Kidney (tissue), 14 donors: ENCODE measurements around the gene CNTN1. TPM values are rescaled to one million over a fixed set of nuclear protein-coding genes. Genes with fewer than 3 reads are reported as not detected.

ENCODE experiments used
- DNase-seq, 5 donors: peaks; one replicate each; pipeline ENCODE4 v3.0.0-alpha.2; 2013 to 2020
- FAIRE-seq: peaks from 2 replicates; lab custom pipeline; 2012; peaks lifted over from hg19 to GRCh38; lab: Jason Lieb, UNC
- H3K27ac ChIP-seq, 2 donors: one replicate each; pipeline ENCODE4 v1.7.0; 2013; ENCODE audit warnings: low read depth in 2 of 2, low read length in 2 of 2, inconsistent platforms in 1 of 2
- H3K27me3 ChIP-seq: one replicate; pipeline ENCODE4 v1.7.1; 2013; ENCODE audit warnings: low read length, inconsistent platforms; ENCODE audit not compliant: control insufficient read depth, insufficient read depth
- H3K36me3 ChIP-seq, 3 donors: one replicate each; pipeline versions ENCODE4 v1.7.0 to v1.7.1; 2013; ENCODE audit warnings: low read length in 3 of 3, control low read depth in 1 of 3, inconsistent platforms in 1 of 3; ENCODE audit not compliant: insufficient read depth in 3 of 3, control insufficient read depth in 2 of 3
- H3K4me1 ChIP-seq, 3 donors: one replicate each; pipeline versions ENCODE4 v1.7.0 to v1.7.1; 2013; ENCODE audit warnings: low read length in 3 of 3, inconsistent platforms in 1 of 3, low read depth in 1 of 3; ENCODE audit not compliant: control insufficient read depth in 2 of 3, insufficient read depth in 2 of 3
- H3K4me3 ChIP-seq, 3 donors: one replicate each; pipeline versions ENCODE4 v1.7.0 to v1.8.1; 2013; ENCODE audit warnings: low read length in 3 of 3, control low read depth in 1 of 3, inconsistent platforms in 1 of 3
- H3K9ac ChIP-seq, 3 donors: one replicate each; pipeline versions ENCODE4 v1.7.0 to v1.7.1; 2013; ENCODE audit warnings: low read length in 3 of 3, control low read depth in 1 of 3, inconsistent platforms in 1 of 3
- H3K9me3 ChIP-seq, 3 donors: one replicate each; pipeline versions ENCODE4 v1.7.0 to v1.7.1; 2013; ENCODE audit warnings: low read length in 3 of 3, control low read depth in 1 of 3, inconsistent platforms in 1 of 3; ENCODE audit not compliant: control insufficient read depth in 2 of 3, insufficient read depth in 1 of 3
- CTCF ChIP-seq: IDR thresholded peaks from 3 replicates; pipeline ENCODE4 v1.5.1; 2012; ENCODE audit warnings: mild to moderate bottlenecking, moderate library complexity, borderline replicate concordance; ENCODE audit not compliant: insufficient read depth; ENCODE audit errors: extremely low read depth
- intact Hi-C: fragments of 100-400 bp; cut with DNase I; formaldehyde crosslinking; loops from one replicate; pipeline ENCODE4 v1.11.1; 2022
- polyA plus RNA-seq: library from polyadenylated mRNA; stranded (reverse); fragments of 350-450 nt; fragmentation: Illumina TruSeq; extraction: RNeasy Lipid Tissue Mini Kit (QIAGEN cat#74804); gene quantifications from one replicate; pipeline ENCODE4 v1.2.3, GENCODE V29; 2014; ENCODE audit warnings: low read depth, low replicate concordance; ENCODE audit not compliant: insufficient read depth
- total RNA-seq: library from RNA; stranded (reverse); fragmentation: NEBNext Ultra II Directional; extraction: Animal tissue kit (Norgen Biotek cat#: 25700); gene quantifications from one replicate; pipeline ENCODE4 v1.2.1, GENCODE V29; 2021
- donor health status: control.
- donor health status: control.
- donor health status: control.
- donor health status: control.
- donor health status: control.
- donor health status: DM: yes; HTN: yes; CAD: no.
- donor health status: Normal renal cell carcinoma (clear cell type).

The CNTN1 gene
- total and polyA plus RNA-seq, 2 donors from 2014 or later: 6.3 to 9.9 TPM

GRCh38 chr12:40907115-40907527 is 214.9 kb downstream of the CNTN1 start:
- H3K27ac ChIP-seq: no peak overlapping the region
- H3K36me3 ChIP-seq: no peaks in the 10 kb centered on the region
- intact Hi-C loops: no loop called here
- DNase-seq (no peak), FAIRE-seq (no peak)
- no peak for TF ChIP-seq CTCF
- no peaks in the 10 kb centered on the region for H3K27me3 ChIP-seq
- H3K9me3 ChIP-seq: no peaks in the 10 kb centered on the region
- peaks cover 0 to 2% (median 0%) of the 10 kb centered on the region in 3 donors for H3K4me1 ChIP-seq
- no peak overlapping the region for H3K9ac ChIP-seq
- H3K4me3 ChIP-seq: no peak overlapping the region

DNA sequence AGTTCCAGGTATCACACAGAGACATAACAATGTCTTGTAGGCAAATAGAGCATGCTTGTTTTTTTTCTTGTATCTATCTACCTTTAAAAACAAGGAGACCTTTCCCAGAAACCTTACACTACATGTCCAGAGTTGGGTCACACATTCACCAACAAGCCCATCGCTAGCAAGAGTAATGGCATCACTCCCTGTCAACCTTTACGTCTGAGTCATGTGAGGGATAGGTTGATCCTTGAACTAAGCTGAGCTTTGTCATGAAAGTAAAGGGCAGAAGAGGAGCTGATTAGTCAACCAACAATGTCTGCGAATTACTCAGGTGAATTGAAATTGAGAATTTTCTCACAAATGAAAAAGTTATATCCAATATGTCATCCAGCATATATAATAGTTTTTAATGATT is 219.4 kb downstream of the CNTN1 start:
- Histone ChIP-seq H3K9me3 (no peaks in the 10 kb centered on the region), H3K4me3 (no peak overlapping the region), H3K27ac (no peak overlapping the region), H3K36me3 (no peaks in the 10 kb centered on the region), H3K4me1 (no peaks in the 10 kb centered on the region), H3K9ac (no peak overlapping the region), H3K27me3 (no peaks in the 10 kb centered on the region)
- TF ChIP-seq CTCF: no peak
- no peak for DNase-seq
- intact Hi-C loops: no loop called here
- FAIRE-seq: no peak

DNA sequence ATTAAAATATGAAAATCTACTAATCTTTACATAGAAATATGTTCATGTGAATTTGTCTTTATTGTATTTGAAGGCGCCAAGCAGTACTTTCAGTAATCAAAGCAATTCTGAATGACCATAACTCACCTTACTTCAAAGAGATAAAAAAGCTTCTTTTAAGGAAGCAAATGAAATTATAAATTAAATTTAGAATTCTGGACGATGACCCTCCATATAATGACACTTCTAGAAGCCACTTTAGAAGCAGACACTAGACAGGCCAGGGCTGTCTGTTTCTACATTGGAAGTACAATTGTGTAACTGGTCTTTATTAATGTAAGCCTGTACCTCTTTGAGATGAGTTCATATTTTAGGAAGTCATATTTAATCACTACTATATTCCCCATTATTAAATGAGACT is 222.9 kb downstream of the CNTN1 start:
- Histone ChIP-seq H3K36me3 (no peaks in the 10 kb centered on the region), H3K4me3 (no peak overlapping the region), H3K27me3 (no peaks in the 10 kb centered on the region), H3K9ac (no peak overlapping the region), H3K27ac (no peak overlapping the region), H3K9me3 (no peaks in the 10 kb centered on the region), H3K4me1 (no peaks in the 10 kb centered on the region)
- intact Hi-C loops: no loop called here
- TF ChIP-seq CTCF: no peak
- FAIRE-seq (no peak), DNase-seq (no peak)

GRCh38 chr12:40917561-40917960 is 225.3 kb downstream of the CNTN1 start:
- no peak for TF ChIP-seq CTCF
- DNase-seq (no peak), FAIRE-seq (no peak)
- Histone ChIP-seq H3K36me3 (no peaks in the 10 kb centered on the region), H3K9me3 (no peaks in the 10 kb centered on the region), H3K27me3 (no peaks in the 10 kb centered on the region), H3K9ac (no peak overlapping the region), H3K4me1 (no peaks in the 10 kb centered on the region), H3K27ac (no peak overlapping the region), H3K4me3 (no peak overlapping the region)
- intact Hi-C loops: no loop called here
